OCI-LY7 (cell line): ENCODE data around the gene FOXP1.

Source experiments
- EZH2phosphoT487 ChIP-seq: fragments of 200-600 bp; sonication (generic); IDR thresholded peaks from 2 replicates; pipeline ENCODE4 v1.6.1; 2018; ENCODE audit warnings: low read depth, borderline replicate concordance, mild to moderate bottlenecking, mixed run types, antibody characterized with exemption, low read length, moderate library complexity, mixed read lengths
- TF ChIP-seq, protein P1 (sequence below): fragments of 200-600 bp; sonication (generic); conservative IDR thresholded peaks from 2 replicates; pipeline ENCODE4 v1.5.1; 2014; ENCODE audit warnings: mild to moderate bottlenecking, antibody characterized with exemption, low read length, moderate library complexity, mixed read lengths

DNA sequence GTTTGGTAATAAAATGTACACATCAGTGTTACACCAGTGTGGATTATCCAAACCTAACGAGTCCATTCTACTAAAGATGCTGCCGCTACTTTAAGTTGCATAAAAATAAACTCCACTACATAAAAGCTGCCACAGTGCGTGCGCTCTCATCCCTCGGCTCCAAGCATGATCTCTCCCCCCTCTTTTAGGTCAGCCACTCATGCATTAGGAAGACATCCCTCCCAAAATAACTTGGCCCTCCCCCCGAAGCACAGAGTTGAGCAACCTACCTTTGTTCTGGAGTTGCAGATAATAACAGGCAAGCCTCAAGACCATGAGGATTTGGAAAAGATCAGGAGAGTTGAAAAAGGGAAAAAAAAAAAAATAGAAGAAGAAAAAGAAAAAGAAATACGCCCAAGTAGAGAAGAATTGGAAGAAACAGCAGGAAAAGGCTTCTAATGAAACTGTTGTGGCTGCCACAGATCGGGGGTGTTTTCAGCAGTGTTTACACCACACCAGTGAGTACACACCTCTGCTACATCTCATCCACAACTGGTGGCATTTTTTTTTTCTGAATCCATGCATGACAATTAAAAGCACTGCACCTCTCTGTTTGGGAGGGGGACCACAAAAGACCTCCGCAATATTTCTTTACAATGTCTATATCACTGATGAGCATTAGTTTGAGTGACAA is 339.2 kb downstream of the FOXP1 start:
- TF ChIP-seq, protein P1, sequence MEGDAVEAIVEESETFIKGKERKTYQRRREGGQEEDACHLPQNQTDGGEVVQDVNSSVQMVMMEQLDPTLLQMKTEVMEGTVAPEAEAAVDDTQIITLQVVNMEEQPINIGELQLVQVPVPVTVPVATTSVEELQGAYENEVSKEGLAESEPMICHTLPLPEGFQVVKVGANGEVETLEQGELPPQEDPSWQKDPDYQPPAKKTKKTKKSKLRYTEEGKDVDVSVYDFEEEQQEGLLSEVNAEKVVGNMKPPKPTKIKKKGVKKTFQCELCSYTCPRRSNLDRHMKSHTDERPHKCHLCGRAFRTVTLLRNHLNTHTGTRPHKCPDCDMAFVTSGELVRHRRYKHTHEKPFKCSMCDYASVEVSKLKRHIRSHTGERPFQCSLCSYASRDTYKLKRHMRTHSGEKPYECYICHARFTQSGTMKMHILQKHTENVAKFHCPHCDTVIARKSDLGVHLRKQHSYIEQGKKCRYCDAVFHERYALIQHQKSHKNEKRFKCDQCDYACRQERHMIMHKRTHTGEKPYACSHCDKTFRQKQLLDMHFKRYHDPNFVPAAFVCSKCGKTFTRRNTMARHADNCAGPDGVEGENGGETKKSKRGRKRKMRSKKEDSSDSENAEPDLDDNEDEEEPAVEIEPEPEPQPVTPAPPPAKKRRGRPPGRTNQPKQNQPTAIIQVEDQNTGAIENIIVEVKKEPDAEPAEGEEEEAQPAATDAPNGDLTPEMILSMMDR = no peak
- no peak for TF ChIP-seq EZH2phosphoT487
